Body of pancreas (tissue), 4 donors: ENCODE data around the gene SLC29A3. TPM values are rescaled to one million over a fixed set of nuclear protein-coding genes. Genes with fewer than 3 reads are reported as not detected.
A peak's percentile ranks its signal among the peaks of the same experiment; 100 is the strongest.

Source experiments
- ATAC-seq: fragments of 150-250 bp; one replicate; pipeline ENCODE4 v1.9.1; 2016
- DNase-seq, 4 donors: peaks; one replicate each; pipeline ENCODE4 v3.0.0-alpha.2; 2019
- H3K27ac ChIP-seq, 4 donors: fragments of 200-600 bp; sonication (generic); 1 replicate in 3 of 4; 2 replicates in 1 of 4; pipeline versions ENCODE4 v1.5.1 to v1.6.1; 2016 to 2019; ENCODE audit warnings: mild to moderate bottlenecking in 1 of 4, mixed read lengths in 1 of 4, moderate library complexity in 1 of 4
- H3K27me3 ChIP-seq, 2 donors: fragments of 200-600 bp; sonication (generic); one replicate each; pipeline ENCODE4 v1.6.0; 2016; ENCODE audit warnings: mild to moderate bottlenecking in 1 of 2
- H3K36me3 ChIP-seq, 2 donors: fragments of 200-600 bp; sonication (generic); replicated peaks in 1 of 2; 2 replicates each; pipeline ENCODE4 v1.5.1; 2016; ENCODE audit warnings: low read depth in 2 of 2; ENCODE audit not compliant: insufficient read depth in 1 of 2
- H3K4me1 ChIP-seq: fragments of 200-600 bp; sonication (generic); one replicate; pipeline ENCODE4 v1.6.0; 2016
- H3K4me3 ChIP-seq, 2 donors: fragments of 200-600 bp; sonication (generic); 1 replicate in 1 of 2; 2 replicates in 1 of 2; pipeline ENCODE4 v1.5.1; 2016 to 2019
- H3K9me3 ChIP-seq, 3 donors: fragments of 200-600 bp; sonication (generic); 1 replicate in 2 of 3; 2 replicates in 1 of 3; pipeline ENCODE4 v1.5.1; 2016
- CTCF ChIP-seq, 7 experiments: fragments of 450-650 bp in 4 of 7; fragments of 200-600 bp in 3 of 7; sonication (generic) in 3 of 7; IDR thresholded peaks; one replicate each; pipeline ENCODE4 v1.5.1; 2016 to 2019; ENCODE audit warnings: antibody characterized with exemption in 7 of 7
- POLR2A ChIP-seq, 3 donors: fragments of 450-650 bp; IDR thresholded peaks; one replicate each; pipeline ENCODE4 v1.6.1; 2016; ENCODE audit warnings: antibody characterized with exemption in 3 of 3, mild to moderate bottlenecking in 2 of 3
- WGBS, 2 donors: methylation state at CpG; one replicate each; pipeline ENCODE4 v1.1.5; 2017; 5-methylcytosine and 5-hydroxymethylcytosine counted together
- intact Hi-C: fragments of 100-400 bp; cut with DNase I; formaldehyde crosslinking; loops from one replicate; pipeline ENCODE4 v1.15.1; 2023
- total RNA-seq, 2 donors: library from RNA; depleted of rRNA; stranded (reverse); fragments of >200 nt; gene quantifications; one replicate each; pipeline ENCODE4 v1.1.0, GENCODE V29; 2016

The SLC29A3 gene
- total RNA-seq, 2 donors from 2014 or later: 0.99 to 5.2 TPM

- H3K4me3 ChIP-seq: no peak overlapping the region
- intact Hi-C loops: no loop called here
- WGBS, 2 donors: 69 to 81% methylated on average over 6 of the region's 6 CpGs
Observed at GRCh38 chr10:71316786-71317160, 2.3 kb upstream of the SLC29A3 start.

GRCh38 chr10:71317739-71318138, 1.3 kb upstream of the SLC29A3 start:
- no peak overlapping the region for H3K4me3 ChIP-seq
- peaks cover 18% of the 10 kb centered on the region for H3K4me1 ChIP-seq
- no peak for DNase-seq
- no peaks in the 10 kb centered on the region for H3K36me3 ChIP-seq
- no peaks in the 10 kb centered on the region for H3K9me3 ChIP-seq
- no peak overlapping the region for H3K27ac ChIP-seq
- intact Hi-C loops: no loop called here
- no peaks in the 10 kb centered on the region for H3K27me3 ChIP-seq
- WGBS, 2 donors: 64 to 82% methylated on average over 5 to 6 of the region's 6 CpGs
- no peak for TF ChIP-seq CTCF (IDR thresholded peaks at IDR 0.05)
- TF ChIP-seq POLR2A (IDR thresholded peaks at IDR 0.05): no peak
- no peak for ATAC-seq

More at GRCh38 chr10:71316786-71317160, 2.3 kb upstream of the SLC29A3 start:
- ATAC-seq: no peak
- TF ChIP-seq CTCF (IDR thresholded peaks at IDR 0.05): no peak
- no peak for TF ChIP-seq POLR2A (IDR thresholded peaks at IDR 0.05)
- Histone ChIP-seq H3K4me1 (peaks cover 18% of the 10 kb centered on the region), H3K36me3 (no peaks in the 10 kb centered on the region), H3K27ac (no peak overlapping the region), H3K9me3 (no peaks in the 10 kb centered on the region), H3K27me3 (no peaks in the 10 kb centered on the region)
- no peak for DNase-seq

GRCh38 chr10:71319800-71320392, 837 bp downstream of the SLC29A3 start:
- ATAC-seq: no peak
- no peak for TF ChIP-seq CTCF (IDR thresholded peaks at IDR 0.05)
- no peak for TF ChIP-seq POLR2A (IDR thresholded peaks at IDR 0.05)

GRCh38 chr10:71320592-71320991, 1.5 kb downstream of the SLC29A3 start:
- Histone ChIP-seq H3K4me1 (peaks cover 14% of the 10 kb centered on the region), H3K27me3 (no peaks in the 10 kb centered on the region), H3K36me3 (no peaks in the 10 kb centered on the region), H3K9me3 (no peaks in the 10 kb centered on the region), H3K4me3 (no peak overlapping the region), H3K27ac (no peak overlapping the region)
- ATAC-seq: no peak
- TF ChIP-seq CTCF (IDR thresholded peaks at IDR 0.05): no peak
- TF ChIP-seq POLR2A (IDR thresholded peaks at IDR 0.05): no peak
- intact Hi-C loops: no loop called here
- WGBS, 2 donors: 84 to 100% methylated on average over 2 to 5 of the region's 5 CpGs
- DNase-seq: no peak

More at GRCh38 chr10:71319800-71320392, 837 bp downstream of the SLC29A3 start:
- 25 to 33% methylated on average over 8 of the region's 8 CpGs for WGBS, 2 donors
- H3K4me3 ChIP-seq: peak overlapping the region; percentile 24 to 74
- intact Hi-C loops: no loop called here
- no peak for DNase-seq
- peaks cover 14% of the 10 kb centered on the region for H3K4me1 ChIP-seq
- no peaks in the 10 kb centered on the region for H3K9me3 ChIP-seq
- H3K27ac ChIP-seq: peak overlapping the region; percentile 14 to 72 (median 52)
- no peaks in the 10 kb centered on the region for H3K36me3 ChIP-seq
- H3K27me3 ChIP-seq: no peaks in the 10 kb centered on the region

- DNase-seq (no peak), ATAC-seq (no peak)
- no peaks in the 10 kb centered on the region for H3K9me3 ChIP-seq
- H3K36me3 ChIP-seq: no peaks in the 10 kb centered on the region
- H3K27me3 ChIP-seq: no peaks in the 10 kb centered on the region
- intact Hi-C loops: no loop called here
- WGBS, 2 donors: 83 to 94% methylated on average over 1 of the region's 1 CpG
- H3K27ac ChIP-seq: no peak overlapping the region
- H3K4me1 ChIP-seq: peaks cover 14% of the 10 kb centered on the region
- no peak for TF ChIP-seq POLR2A (IDR thresholded peaks at IDR 0.05)
- no peak overlapping the region for H3K4me3 ChIP-seq
Observed at GRCh38 chr10:71321386-71321785, 2.3 kb downstream of the SLC29A3 start.
